Epithelial cell of proximal tubule (primary cell): ENCODE measurements around the gene RNF126. TPM values are rescaled to one million over a fixed set of nuclear protein-coding genes. Genes with fewer than 3 reads are reported as not detected.
A peak's percentile ranks its signal among the peaks of the same experiment; 100 is the strongest.

Experiments
- DNase-seq: peaks from one replicate; pipeline ENCODE4 v3.0.0-alpha.2; 2011; ENCODE audit warnings: low read depth
- H3K4me3 ChIP-seq: 2 replicates; pipeline ENCODE4 v1.5.1; 2011; ENCODE audit warnings: low read depth, mild to moderate bottlenecking, low read length
- total RNA-seq: library from RNA; depleted of rRNA; stranded (reverse); fragments of >200 nt; gene quantifications from 2 replicates; pipeline ENCODE4 v1.2.3, GENCODE V29; 2015
- TF ChIP-seq, protein P1 (sequence below): conservative IDR thresholded peaks from 2 replicates; pipeline ENCODE4 v1.5.1; 2012; ENCODE audit warnings: low read depth, mild to moderate bottlenecking, low read length

Gene RNF126
- total RNA-seq, 1 donor from 2014 or later, result 102 TPM

DNA sequence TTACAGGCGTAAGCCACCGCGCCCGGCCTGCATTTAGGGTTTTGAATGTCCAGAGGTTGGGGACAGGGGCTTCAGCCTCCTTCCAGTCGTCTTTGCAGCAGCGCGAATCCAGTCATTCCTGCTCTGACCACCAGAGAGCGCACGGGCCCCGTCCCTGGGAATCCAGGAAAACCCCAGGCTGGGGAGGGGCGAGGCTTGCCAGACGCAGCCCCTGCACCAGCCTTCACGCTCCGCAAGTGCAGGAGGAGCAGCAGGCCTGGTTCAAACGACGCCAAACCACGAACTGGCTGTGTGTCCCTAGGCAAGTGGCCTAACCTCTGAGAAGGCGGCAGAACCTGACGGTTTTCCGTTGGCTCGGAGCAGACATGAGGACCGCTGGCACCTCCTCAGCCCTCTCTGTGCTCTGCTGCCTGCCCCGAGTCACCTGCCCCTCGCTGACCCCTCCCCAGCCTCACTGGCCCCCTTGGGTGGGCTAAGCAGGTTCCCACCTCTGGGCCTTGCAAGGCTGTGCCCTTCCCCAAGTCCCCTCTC is 2.0 kb upstream of the RNF126 start:
- peak overlapping the region; percentile 23 for H3K4me3 ChIP-seq
- TF ChIP-seq, protein P1, sequence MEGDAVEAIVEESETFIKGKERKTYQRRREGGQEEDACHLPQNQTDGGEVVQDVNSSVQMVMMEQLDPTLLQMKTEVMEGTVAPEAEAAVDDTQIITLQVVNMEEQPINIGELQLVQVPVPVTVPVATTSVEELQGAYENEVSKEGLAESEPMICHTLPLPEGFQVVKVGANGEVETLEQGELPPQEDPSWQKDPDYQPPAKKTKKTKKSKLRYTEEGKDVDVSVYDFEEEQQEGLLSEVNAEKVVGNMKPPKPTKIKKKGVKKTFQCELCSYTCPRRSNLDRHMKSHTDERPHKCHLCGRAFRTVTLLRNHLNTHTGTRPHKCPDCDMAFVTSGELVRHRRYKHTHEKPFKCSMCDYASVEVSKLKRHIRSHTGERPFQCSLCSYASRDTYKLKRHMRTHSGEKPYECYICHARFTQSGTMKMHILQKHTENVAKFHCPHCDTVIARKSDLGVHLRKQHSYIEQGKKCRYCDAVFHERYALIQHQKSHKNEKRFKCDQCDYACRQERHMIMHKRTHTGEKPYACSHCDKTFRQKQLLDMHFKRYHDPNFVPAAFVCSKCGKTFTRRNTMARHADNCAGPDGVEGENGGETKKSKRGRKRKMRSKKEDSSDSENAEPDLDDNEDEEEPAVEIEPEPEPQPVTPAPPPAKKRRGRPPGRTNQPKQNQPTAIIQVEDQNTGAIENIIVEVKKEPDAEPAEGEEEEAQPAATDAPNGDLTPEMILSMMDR, result peak; percentile 88
- no peak for DNase-seq

DNA sequence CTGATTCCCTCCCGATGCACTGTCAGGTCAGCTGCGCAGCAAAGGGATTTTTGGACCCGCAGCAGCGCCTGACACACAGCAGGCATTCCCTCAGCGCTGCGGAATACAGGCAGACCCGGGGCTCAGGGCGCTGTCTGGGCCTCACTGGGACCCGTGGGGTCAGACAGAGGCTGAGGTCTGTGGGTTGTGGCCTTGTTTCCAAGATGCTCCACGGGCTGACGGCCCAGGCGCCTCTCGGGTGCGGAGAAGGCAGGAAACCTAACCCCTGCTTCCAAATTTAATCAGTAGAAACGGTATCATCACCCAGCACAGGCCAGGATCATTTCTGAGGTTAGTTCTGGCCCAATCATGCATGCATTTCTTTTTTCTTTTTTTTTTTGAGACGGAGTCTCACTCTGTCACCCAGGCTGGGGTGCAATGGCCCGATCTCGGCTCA is 686 bp upstream of the RNF126 start:
- peak overlapping the region; percentile 93 for H3K4me3 ChIP-seq
- DNase-seq, result no peak
- TF ChIP-seq, protein P1, result no peak

DNA sequence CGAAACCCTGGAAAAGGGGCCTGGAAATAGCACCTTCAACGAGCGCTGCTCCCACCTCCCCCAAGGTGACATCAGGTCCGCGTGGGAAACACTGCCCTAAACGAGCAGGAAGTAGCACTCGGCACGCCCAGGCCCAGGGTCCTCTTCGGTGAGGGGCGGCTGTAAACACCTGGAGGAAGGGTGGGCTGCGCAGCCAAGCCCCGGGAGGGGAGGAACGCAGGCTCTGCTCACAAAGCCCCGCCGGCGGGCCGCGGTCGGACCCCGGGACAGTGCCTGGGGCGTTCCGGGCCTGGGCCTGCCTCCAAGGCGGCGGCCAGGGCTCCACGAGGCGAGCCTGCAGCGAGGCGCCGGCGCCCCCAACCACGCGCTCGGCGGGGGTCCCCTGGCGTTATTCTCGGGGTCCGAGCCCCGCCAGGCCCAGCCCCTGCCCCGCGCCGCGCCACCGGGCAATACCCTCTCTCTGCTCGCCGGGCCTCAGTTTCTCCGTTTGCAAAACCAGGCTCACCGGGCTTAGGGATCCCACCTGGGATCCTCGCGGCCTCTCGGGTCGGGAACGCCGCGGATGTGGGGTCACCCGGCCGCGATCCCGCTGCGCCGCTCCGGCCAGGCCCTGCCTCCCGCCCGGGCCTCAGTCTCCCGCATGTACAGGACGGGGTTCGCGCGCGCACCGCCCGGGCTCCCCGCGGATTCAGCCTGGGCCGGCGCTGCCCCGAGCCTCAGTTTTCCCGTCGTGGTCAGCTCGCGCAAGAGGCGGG is 630 bp downstream of the RNF126 start:
- TF ChIP-seq, protein P1, result no peak
- peak overlapping the region; percentile 93 for H3K4me3 ChIP-seq
- DNase-seq, result no peak

DNA sequence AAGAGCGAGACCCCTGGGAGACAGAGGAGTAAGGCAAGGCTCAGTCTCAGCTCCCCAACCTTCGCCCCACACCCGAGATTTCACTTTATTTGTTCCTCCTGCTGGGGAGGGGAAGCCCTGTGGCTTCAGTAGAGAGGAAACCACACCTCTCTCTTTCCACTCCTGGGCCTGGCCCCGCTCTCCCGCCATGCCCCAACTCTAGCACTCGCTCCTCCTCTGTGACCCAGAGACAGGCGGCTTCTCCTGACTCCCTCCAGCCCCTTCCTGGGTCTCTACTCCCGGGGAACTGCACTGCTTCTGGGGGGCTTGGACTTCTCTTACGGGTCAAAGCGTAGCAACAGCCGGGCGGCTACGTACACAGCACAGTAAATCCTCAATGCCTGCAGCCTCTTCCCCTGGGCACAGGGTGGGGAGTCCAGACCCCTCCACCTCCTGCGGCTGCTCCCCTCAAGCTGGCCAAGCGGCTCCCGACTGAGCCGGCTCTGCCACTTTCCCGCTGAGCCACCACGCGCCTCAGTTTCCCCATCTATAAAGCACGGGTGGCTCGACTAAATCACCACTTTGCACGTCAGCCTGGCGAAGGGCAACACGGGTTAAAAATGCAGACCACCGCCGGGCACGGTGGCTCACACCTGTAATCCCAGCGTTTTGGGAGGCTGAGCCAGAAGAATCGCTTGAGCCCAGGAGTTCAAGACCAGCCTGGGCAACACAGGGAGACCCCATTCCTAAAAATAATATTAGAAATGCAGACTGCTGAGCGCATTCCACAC is 1.4 kb downstream of the RNF126 start:
- TF ChIP-seq, protein P1, result no peak
- H3K4me3 ChIP-seq, result peak overlapping the region; percentile 93
- no peak for DNase-seq

DNA sequence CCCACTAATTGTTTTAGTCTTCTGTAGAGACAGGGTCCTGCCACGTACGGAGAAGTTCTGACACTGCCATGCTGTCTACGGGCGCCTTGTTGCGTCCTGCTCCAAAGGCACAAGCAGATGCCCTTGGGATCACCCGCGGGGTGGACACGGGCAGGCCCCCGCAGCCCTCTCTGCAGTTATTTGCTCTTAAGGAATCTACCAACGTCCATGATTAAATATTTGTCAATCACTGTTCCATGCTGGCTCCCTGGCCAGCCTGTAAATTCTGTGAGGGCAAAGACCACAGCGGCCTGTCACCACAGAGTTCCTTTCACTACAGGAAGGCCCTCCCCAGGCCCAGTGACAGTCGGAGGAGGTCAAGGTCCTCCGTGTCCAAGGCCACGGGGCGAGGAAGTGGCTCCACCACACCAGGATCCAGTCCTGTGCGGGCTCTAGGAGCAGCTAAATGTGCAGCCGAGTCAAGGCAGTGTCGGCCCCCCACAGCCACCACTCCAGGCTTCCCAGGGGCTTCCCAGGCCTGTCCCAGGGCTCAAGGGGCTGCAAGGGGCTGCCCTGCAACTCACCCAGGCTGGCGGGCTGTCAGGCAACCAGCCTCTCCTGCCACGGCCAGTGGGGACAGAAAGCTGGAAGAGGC is 2.1 kb downstream of the RNF126 start:
- H3K4me3 ChIP-seq, result peak overlapping the region; percentile 93
- no peak for DNase-seq
- TF ChIP-seq, protein P1, result no peak

DNA sequence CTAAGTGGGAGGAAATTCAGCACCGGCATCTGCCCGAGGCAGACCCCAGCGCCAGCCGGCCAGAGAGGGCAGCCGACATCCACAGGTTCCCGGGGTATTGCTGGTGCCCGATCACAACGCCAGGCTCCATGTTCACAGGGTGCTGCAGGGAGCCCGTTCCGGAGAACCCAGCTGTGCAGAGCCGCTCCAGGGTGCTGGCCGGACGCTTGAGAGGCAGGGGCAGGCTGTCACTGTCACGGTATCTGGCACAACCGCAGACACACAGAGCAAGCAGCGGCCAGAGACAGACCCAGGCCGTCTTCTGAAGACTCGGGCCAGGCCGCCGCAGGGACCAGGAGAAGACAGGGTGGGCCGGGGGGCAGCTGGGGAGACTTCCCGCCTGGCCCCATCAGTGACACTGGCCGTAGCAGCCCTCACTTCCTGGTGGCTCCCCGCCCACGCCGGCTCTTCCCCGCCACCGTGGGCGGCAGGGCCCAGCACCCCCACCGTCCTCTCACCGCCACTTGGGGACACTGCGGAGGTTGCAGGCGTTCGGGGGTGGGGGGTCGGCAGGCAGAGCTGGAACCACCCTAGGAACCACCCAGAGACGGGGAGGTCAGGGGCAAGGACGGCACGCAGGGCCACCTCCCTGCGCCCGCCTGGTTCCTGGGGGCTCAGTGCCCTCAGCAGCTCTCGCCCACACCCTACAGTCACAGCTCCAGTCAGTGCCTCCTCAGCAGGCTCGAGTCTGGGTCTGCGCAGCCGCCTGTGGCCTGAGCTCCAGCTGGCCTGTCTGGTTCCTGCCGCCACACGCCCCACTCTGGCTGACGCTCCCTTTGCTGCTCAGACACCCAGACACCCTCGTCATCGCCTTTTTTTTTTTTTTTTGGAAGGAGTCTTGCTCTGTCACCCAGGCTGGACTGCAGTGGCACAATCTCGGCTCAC is 3.8 kb downstream of the RNF126 start:
- H3K4me3 ChIP-seq, result no peak overlapping the region
- TF ChIP-seq, protein P1, result no peak

More for the DNA sequence above, 3.8 kb downstream of the RNF126 start:
- DNase-seq, result no peak
